Measurements from ENCODE around the gene PEMT.

Gene PEMT

GRCh38 chr17:17497065-17497844 is 94.3 kb downstream of the PEMT start:
- Histone ChIP-seq H3K9me3 (ENCODE audit: control insufficient read depth in 2 of 2, low read length in 2 of 2) (no peaks in the 10 kb centered on the region), H3K36me3 (ENCODE audit: control insufficient read depth in 2 of 2, insufficient read depth in 2 of 2, low read length in 2 of 2) (peaks cover 3 to 5% of the 10 kb centered on the region in 2 donors), H3K27ac (ENCODE audit: low read depth in 2 of 2, low read length in 2 of 2) (no peak overlapping the region), H3K9ac (ENCODE audit: low read depth in 1 of 2, low read length in 2 of 2) (no peak overlapping the region), H3K4me1 (ENCODE audit: control insufficient read depth in 2 of 2, insufficient read depth in 2 of 2, low read length in 2 of 2) (peaks cover 36 to 42% of the 10 kb centered on the region in 2 donors), H3K4me3 (ENCODE audit: low read length in 2 of 2) (peak overlapping the region; percentile 37 to 75), H3K27me3 (ENCODE audit: control insufficient read depth in 2 of 2, insufficient read depth in 2 of 2, low read length in 2 of 2) (peaks cover 0 to 6% of the 10 kb centered on the region in 2 donors)

GRCh38 chr17:17496189-17497064 is 95.1 kb downstream of the PEMT start, which contains the start of gene RASD1:
TSS of gene RASD1 (minus strand) at chr17:17496395. CDS start at chr17:17496181, 214 bp downstream.
- peaks cover 0 to 3% of the 10 kb centered on the region in 2 donors for H3K27me3 ChIP-seq (ENCODE audit: control insufficient read depth in 2 of 2, insufficient read depth in 2 of 2, low read length in 2 of 2)
- H3K4me1 ChIP-seq (ENCODE audit: control insufficient read depth in 2 of 2, insufficient read depth in 2 of 2, low read length in 2 of 2) = peaks cover 36 to 42% of the 10 kb centered on the region in 2 donors
- H3K27ac ChIP-seq (ENCODE audit: low read depth in 2 of 2, low read length in 2 of 2) = peak within 1 kb of the TSS; percentile 71 to 74
- H3K4me3 ChIP-seq (ENCODE audit: low read length in 2 of 2) = peak within 1 kb of the TSS; percentile 75 to 76
- peaks cover 12 to 13% of the 10 kb centered on the region in 2 donors for H3K36me3 ChIP-seq (ENCODE audit: control insufficient read depth in 2 of 2, insufficient read depth in 2 of 2, low read length in 2 of 2)
- H3K9me3 ChIP-seq (ENCODE audit: control insufficient read depth in 2 of 2, low read length in 2 of 2) = no peaks in the 10 kb centered on the region
- peak within 1 kb of the TSS; percentile 63 to 75 for H3K9ac ChIP-seq (ENCODE audit: low read depth in 1 of 2, low read length in 2 of 2)

DNA sequence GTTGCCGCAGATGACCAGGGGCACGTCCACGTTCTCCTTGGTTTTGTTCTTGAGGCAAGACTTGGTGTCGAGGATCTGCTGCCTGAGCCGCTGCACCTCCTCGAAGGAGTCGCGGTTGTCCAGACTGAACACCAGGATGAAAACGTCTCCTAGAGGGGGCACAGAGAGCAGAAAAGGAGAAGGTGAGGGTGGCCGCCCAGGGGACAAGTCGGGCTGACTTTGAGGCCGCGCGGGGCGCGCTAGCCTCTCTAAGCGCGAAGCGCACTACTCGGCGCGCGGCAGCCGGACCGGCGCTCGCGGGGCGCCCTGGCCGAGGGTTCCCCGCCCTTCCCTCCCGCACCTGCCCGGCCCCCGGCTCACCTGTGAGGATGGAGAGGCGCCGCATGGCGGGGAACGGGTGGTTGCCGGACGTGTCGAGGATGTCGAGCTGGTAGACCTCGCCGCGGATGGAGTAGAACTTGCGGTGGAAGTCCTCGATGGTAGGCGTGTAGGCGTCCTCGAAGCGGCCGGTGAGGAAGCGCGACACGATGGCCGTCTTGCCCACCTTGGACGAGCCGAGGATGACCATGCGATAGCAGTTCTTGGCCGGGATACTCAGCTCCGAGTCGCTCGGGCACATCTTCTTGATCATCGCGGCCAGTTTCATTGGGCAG is 95.8 kb downstream of the PEMT start:
- Histone ChIP-seq H3K9ac (ENCODE audit: low read depth in 1 of 2, low read length in 2 of 2) (peak overlapping the region; percentile 63 to 75), H3K36me3 (ENCODE audit: control insufficient read depth in 2 of 2, insufficient read depth in 2 of 2, low read length in 2 of 2) (peaks cover 17 to 21% of the 10 kb centered on the region in 2 donors), H3K9me3 (ENCODE audit: control insufficient read depth in 2 of 2, low read length in 2 of 2) (no peaks in the 10 kb centered on the region), H3K27ac (ENCODE audit: low read depth in 2 of 2, low read length in 2 of 2) (peak overlapping the region; percentile 70 to 71), H3K4me3 (ENCODE audit: low read length in 2 of 2) (peak overlapping the region; percentile 55 to 76), H3K4me1 (ENCODE audit: control insufficient read depth in 2 of 2, insufficient read depth in 2 of 2, low read length in 2 of 2) (peaks cover 36 to 42% of the 10 kb centered on the region in 2 donors), H3K27me3 (ENCODE audit: control insufficient read depth in 2 of 2, insufficient read depth in 2 of 2, low read length in 2 of 2) (peaks cover 0 to 3% of the 10 kb centered on the region in 2 donors)

DNA sequence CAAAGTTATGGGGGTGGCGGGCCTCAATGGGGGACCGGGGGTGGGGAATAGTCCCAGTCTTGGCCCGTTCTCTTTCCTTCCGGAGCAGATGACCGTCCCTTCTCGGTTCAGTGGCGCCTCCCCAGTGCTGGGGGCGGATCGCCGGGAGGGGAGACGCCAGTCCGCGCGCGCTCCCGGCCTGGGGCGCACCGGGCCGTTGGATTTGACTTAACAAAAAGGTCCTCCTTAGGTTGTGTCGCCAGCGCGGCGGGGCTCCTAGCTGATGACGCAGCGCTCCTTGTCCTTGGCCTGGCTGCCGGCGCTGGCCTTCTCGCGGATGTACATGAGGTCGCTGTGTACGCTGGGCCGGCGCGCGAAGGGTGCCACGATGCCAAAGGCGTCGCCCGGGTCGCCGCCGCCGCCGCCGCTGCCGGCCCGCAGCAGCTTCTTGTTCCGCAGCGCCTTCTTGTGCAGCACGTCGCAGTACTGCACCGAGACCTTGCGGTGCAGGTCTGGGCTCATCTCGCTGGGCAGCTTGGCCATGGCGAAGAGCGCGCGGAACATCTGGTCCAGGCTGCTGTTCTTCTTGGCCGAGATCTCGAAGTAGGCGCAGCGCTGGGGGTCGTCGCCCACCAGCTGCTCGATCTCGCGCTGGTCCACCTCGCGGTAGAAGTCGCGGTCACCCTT is 96.5 kb downstream of the PEMT start:
- Histone ChIP-seq H3K9me3 (ENCODE audit: control insufficient read depth in 2 of 2, low read length in 2 of 2) (no peaks in the 10 kb centered on the region), H3K27ac (ENCODE audit: low read depth in 2 of 2, low read length in 2 of 2) (peak overlapping the region; percentile 70 to 71), H3K4me3 (ENCODE audit: low read length in 2 of 2) (peak overlapping the region; percentile 55 to 76), H3K36me3 (ENCODE audit: control insufficient read depth in 2 of 2, insufficient read depth in 2 of 2, low read length in 2 of 2) (peaks cover 17 to 21% of the 10 kb centered on the region in 2 donors), H3K4me1 (ENCODE audit: control insufficient read depth in 2 of 2, insufficient read depth in 2 of 2, low read length in 2 of 2) (peaks cover 36 to 42% of the 10 kb centered on the region in 2 donors), H3K9ac (ENCODE audit: low read depth in 1 of 2, low read length in 2 of 2) (peak overlapping the region; percentile 63 to 75), H3K27me3 (ENCODE audit: control insufficient read depth in 2 of 2, insufficient read depth in 2 of 2, low read length in 2 of 2) (peaks cover 0 to 3% of the 10 kb centered on the region in 2 donors)

DNA sequence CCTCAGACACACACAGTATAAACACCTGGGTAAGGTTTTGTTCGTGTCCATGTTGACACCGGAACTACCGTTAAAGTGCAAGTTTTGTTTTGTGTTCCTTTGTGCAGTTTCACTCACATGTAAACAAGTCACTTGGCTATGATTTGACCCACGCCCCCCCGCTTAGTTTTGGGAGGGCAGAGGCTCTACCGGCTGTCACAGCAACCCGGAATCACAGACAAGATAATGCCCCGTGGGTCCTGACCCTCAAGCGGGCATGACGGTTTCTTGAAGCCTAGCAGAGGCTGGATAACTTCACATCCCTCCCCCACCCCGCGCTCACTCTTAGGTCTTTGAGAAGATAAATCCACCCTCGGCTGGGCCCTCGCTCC is 97.0 kb downstream of the PEMT start:
- H3K4me3 ChIP-seq (ENCODE audit: low read length in 2 of 2) = peak overlapping the region; percentile 55 to 76
- peak overlapping the region in 1 of 2 donors; percentile 75 for H3K9ac ChIP-seq (ENCODE audit: low read depth in 1 of 2, low read length in 2 of 2)
- H3K27ac ChIP-seq (ENCODE audit: low read depth in 2 of 2, low read length in 2 of 2) = peak overlapping the region; percentile 70 to 71
- peaks cover 0 to 3% of the 10 kb centered on the region in 2 donors for H3K27me3 ChIP-seq (ENCODE audit: control insufficient read depth in 2 of 2, insufficient read depth in 2 of 2, low read length in 2 of 2)
- peaks cover 36 to 42% of the 10 kb centered on the region in 2 donors for H3K4me1 ChIP-seq (ENCODE audit: control insufficient read depth in 2 of 2, insufficient read depth in 2 of 2, low read length in 2 of 2)
- no peaks in the 10 kb centered on the region for H3K9me3 ChIP-seq (ENCODE audit: control insufficient read depth in 2 of 2, low read length in 2 of 2)
- peaks cover 17 to 25% of the 10 kb centered on the region in 2 donors for H3K36me3 ChIP-seq (ENCODE audit: control insufficient read depth in 2 of 2, insufficient read depth in 2 of 2, low read length in 2 of 2)

DNA sequence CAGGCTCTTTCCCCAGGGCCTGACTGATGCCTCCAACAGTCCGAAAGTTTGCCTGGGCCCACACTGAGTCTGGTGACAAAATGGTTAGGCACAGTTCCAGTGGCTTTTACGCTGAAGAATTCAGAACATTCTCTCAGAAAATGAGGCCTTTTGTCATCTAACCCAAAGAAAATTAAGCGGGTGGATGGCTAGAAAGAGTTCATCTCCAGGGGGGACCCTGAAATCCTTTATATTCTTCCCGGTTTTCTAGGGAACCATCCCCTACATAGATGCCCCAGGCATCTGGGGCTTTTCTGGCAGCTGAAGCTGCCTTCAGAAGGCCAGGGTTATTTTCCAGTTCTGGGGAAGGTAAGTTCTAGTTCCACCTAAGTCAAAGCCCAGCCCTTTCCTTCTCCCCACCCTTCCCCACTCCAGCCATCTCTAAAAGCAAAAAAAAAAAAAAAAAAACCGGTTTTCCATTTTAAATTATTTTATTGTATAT is 97.5 kb downstream of the PEMT start:
- Histone ChIP-seq H3K4me3 (ENCODE audit: low read length in 2 of 2) (peak overlapping the region in 1 of 2 donors; percentile 76), H3K4me1 (ENCODE audit: control insufficient read depth in 2 of 2, insufficient read depth in 2 of 2, low read length in 2 of 2) (peaks cover 36 to 42% of the 10 kb centered on the region in 2 donors), H3K9ac (ENCODE audit: low read depth in 1 of 2, low read length in 2 of 2) (peak overlapping the region in 1 of 2 donors; percentile 52), H3K36me3 (ENCODE audit: control insufficient read depth in 2 of 2, insufficient read depth in 2 of 2, low read length in 2 of 2) (peaks cover 17 to 25% of the 10 kb centered on the region in 2 donors), H3K27ac (ENCODE audit: low read depth in 2 of 2, low read length in 2 of 2) (peak overlapping the region; percentile 43 to 64), H3K27me3 (ENCODE audit: control insufficient read depth in 2 of 2, insufficient read depth in 2 of 2, low read length in 2 of 2) (peaks cover 0 to 3% of the 10 kb centered on the region in 2 donors), H3K9me3 (ENCODE audit: control insufficient read depth in 2 of 2, low read length in 2 of 2) (no peaks in the 10 kb centered on the region)

DNA sequence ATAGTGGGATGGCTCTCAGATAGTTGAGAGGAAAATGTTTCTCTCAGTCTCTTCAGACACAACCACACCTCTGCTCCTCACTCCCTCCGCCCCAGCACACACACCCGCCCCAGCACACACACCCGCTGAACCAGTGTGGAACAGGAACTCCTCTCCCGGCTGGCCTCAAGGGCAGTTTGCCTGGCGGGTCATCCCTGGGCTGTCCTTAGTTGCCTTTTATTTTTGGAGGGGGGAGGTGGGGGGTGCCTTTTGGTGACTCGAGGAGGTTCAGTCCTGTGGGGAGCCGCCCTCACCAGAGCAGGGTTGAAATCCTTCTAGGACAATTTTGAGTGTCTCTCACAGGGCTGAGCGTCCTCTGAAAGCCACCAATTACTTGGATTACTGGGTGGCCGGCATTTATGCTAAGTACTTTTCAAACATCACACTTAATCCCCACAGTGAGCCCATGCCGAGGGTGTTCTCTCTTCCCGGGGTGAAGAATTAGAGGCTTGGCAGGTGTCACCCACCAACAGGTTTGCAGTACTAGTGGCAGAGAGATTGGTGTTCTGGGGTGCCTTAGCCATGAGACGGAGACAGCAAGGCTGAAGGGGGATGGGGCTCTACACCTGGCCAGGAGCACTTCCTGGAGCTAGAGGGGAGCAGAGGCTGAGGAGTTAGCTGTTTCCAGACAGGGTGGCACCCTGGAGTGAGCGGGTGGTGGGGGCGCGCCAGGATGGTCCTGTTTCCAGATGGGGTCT is 98.1 kb downstream of the PEMT start:
- Histone ChIP-seq H3K9ac (ENCODE audit: low read depth in 1 of 2, low read length in 2 of 2) (peak overlapping the region in 1 of 2 donors; percentile 52), H3K27ac (ENCODE audit: low read depth in 2 of 2, low read length in 2 of 2) (peak overlapping the region; percentile 43 to 64)

GRCh38 chr17:17492571-17492970 is 98.9 kb downstream of the PEMT start:
- Histone ChIP-seq H3K36me3 (ENCODE audit: control insufficient read depth in 2 of 2, insufficient read depth in 2 of 2, low read length in 2 of 2) (peaks cover 23 to 33% of the 10 kb centered on the region in 2 donors), H3K27me3 (ENCODE audit: control insufficient read depth in 2 of 2, insufficient read depth in 2 of 2, low read length in 2 of 2) (peaks cover 0 to 3% of the 10 kb centered on the region in 2 donors), H3K27ac (ENCODE audit: low read depth in 2 of 2, low read length in 2 of 2) (no peak overlapping the region), H3K9ac (ENCODE audit: low read depth in 1 of 2, low read length in 2 of 2) (no peak overlapping the region), H3K4me1 (ENCODE audit: control insufficient read depth in 2 of 2, insufficient read depth in 2 of 2, low read length in 2 of 2) (peaks cover 30 to 32% of the 10 kb centered on the region in 2 donors), H3K9me3 (ENCODE audit: control insufficient read depth in 2 of 2, low read length in 2 of 2) (no peaks in the 10 kb centered on the region), H3K4me3 (ENCODE audit: low read length in 2 of 2) (no peak overlapping the region)

More for the DNA sequence above, 98.1 kb downstream of the PEMT start:
- peaks cover 17 to 25% of the 10 kb centered on the region in 2 donors for H3K36me3 ChIP-seq (ENCODE audit: control insufficient read depth in 2 of 2, insufficient read depth in 2 of 2, low read length in 2 of 2)
- H3K4me3 ChIP-seq (ENCODE audit: low read length in 2 of 2) = no peak overlapping the region
- no peaks in the 10 kb centered on the region for H3K9me3 ChIP-seq (ENCODE audit: control insufficient read depth in 2 of 2, low read length in 2 of 2)
- peaks cover 36% of the 10 kb centered on the region in 2 donors for H3K4me1 ChIP-seq (ENCODE audit: control insufficient read depth in 2 of 2, insufficient read depth in 2 of 2, low read length in 2 of 2)
- H3K27me3 ChIP-seq (ENCODE audit: control insufficient read depth in 2 of 2, insufficient read depth in 2 of 2, low read length in 2 of 2) = peaks cover 0 to 3% of the 10 kb centered on the region in 2 donors
